SK-N-SH (cell line): ENCODE data around the gene CIAO2A. TPM values are rescaled to one million over a fixed set of nuclear protein-coding genes. Genes with fewer than 3 reads are reported as not detected.

Source experiments
- CTCF ChIA-PET: fragments of 300-600, 350-600 bp; formaldehyde crosslinking; extraction: SDS; loops from one replicate; lab custom pipeline; 2021; lab: Yijun Ruan, JAX
- POLR2A ChIA-PET: fragments of 350-600 bp; sonication (Branson Sonifier 250); formaldehyde crosslinking; extraction: SDS; loops from one replicate; lab custom pipeline; 2020; ENCODE audit warnings: antibody characterized with exemption, inconsistent platforms; lab: Yijun Ruan, JAX
- DNase-seq: peaks from one replicate; pipeline ENCODE4 v3.0.0; 2012
- H2AFZ ChIP-seq: fragments of 200-600 bp; sonication (generic); 2 replicates; pipeline ENCODE4 v1.8.1; 2016; ENCODE audit warnings: antibody characterized with exemption, mild to moderate bottlenecking, low read depth
- H3F3A ChIP-seq: fragments of 200-600 bp; sonication (generic); replicated peaks from 2 replicates; pipeline ENCODE3; 2016; ENCODE audit warnings: antibody characterized with exemption, mild to moderate bottlenecking; ENCODE audit not compliant: insufficient read depth
- H3K27ac ChIP-seq, 2 experiments: fragments of 200-500 bp in 1 of 2; fragments of 200-600 bp in 1 of 2; sonication (Bioruptor generic) in 1 of 2; sonication (generic), shearing (Covaris generic) in 1 of 2; 2 replicates each; pipeline versions ENCODE4 v1.5.1 to v1.6.1; 2014 to 2016; ENCODE audit warnings: low read depth in 2 of 2, inconsistent platforms in 1 of 2, low read length in 1 of 2, mild to moderate bottlenecking in 1 of 2, mixed read lengths in 1 of 2
- H3K27me3 ChIP-seq: fragments of 200-600 bp; sonication (generic), shearing (Covaris generic); 2 replicates; pipeline ENCODE4 v1.6.1; 2016; ENCODE audit warnings: mixed run types; ENCODE audit not compliant: insufficient read depth
- H3K36me3 ChIP-seq, 2 experiments: fragments of 200-500 bp in 1 of 2; fragments of 200-600 bp in 1 of 2; sonication (Bioruptor generic) in 1 of 2; sonication (generic) in 1 of 2; replicated peaks in 1 of 2; 2 replicates each; pipeline versions ENCODE3 to v1.5.1; 2014 to 2016; ENCODE audit warnings: low read length in 1 of 2, mild to moderate bottlenecking in 1 of 2; ENCODE audit not compliant: insufficient read depth in 2 of 2, control insufficient read depth in 1 of 2
- H3K4me1 ChIP-seq, 2 experiments: fragments of 200-500 bp in 1 of 2; fragments of 200-600 bp in 1 of 2; sonication (Bioruptor generic) in 1 of 2; sonication (generic), shearing (Covaris generic) in 1 of 2; 2 replicates each; pipeline versions ENCODE4 v1.5.1 to v1.6.1; 2014 to 2016; ENCODE audit warnings: low read depth in 1 of 2, low read length in 1 of 2, mixed run types in 1 of 2; ENCODE audit not compliant: insufficient read depth in 2 of 2, control insufficient read depth in 1 of 2
- H3K4me2 ChIP-seq: fragments of 200-600 bp; sonication (generic), shearing (Covaris generic); 2 replicates; pipeline ENCODE4 v1.6.1; 2017; ENCODE audit warnings: mixed run types
- H3K4me3 ChIP-seq, 2 experiments: fragments of 200-500 bp in 1 of 2; fragments of 200-600 bp in 1 of 2; sonication (Bioruptor generic) in 1 of 2; sonication (generic), shearing (Covaris generic) in 1 of 2; 2 replicates each; pipeline versions ENCODE4 v1.5.1 to v1.8.1; 2014 to 2016; ENCODE audit warnings: low read depth in 2 of 2, inconsistent platforms in 1 of 2, low read length in 1 of 2, mild to moderate bottlenecking in 1 of 2, mixed read lengths in 1 of 2, moderate library complexity in 1 of 2
- H3K79me2 ChIP-seq: fragments of 200-600 bp; sonication (generic); 2 replicates; pipeline ENCODE4 v1.8.1; 2017; ENCODE audit warnings: mild to moderate bottlenecking; ENCODE audit not compliant: insufficient read depth
- H3K9ac ChIP-seq: fragments of 200-600 bp; sonication (generic); 2 replicates; pipeline ENCODE4 v1.6.1; 2017; ENCODE audit warnings: mixed run types
- H3K9me2 ChIP-seq: fragments of 200-600 bp; sonication (generic); 2 replicates; pipeline ENCODE4 v1.6.1; 2017; ENCODE audit warnings: mixed run types
- H3K9me3 ChIP-seq: fragments of 200-600 bp; sonication (generic); 2 replicates; pipeline ENCODE4 v1.6.1; 2017; ENCODE audit warnings: mixed run types, mild to moderate bottlenecking, moderate library complexity
- H4K20me1 ChIP-seq: fragments of 200-600 bp; sonication (generic); 2 replicates; pipeline ENCODE4 v1.6.1; 2017; ENCODE audit warnings: mild to moderate bottlenecking, mixed run types; ENCODE audit not compliant: insufficient read depth
- EP300 ChIP-seq, 2 experiments: IDR thresholded peaks; 2 replicates each; pipeline versions ENCODE4 v1.4.0 to v1.6.1; 2012; ENCODE audit warnings: borderline replicate concordance in 1 of 2, low read depth in 1 of 2, low read length in 1 of 2
- GABPA ChIP-seq: IDR thresholded peaks from 2 replicates; pipeline ENCODE4 v1.4.0; 2012; ENCODE audit warnings: low read depth, mild to moderate bottlenecking
- GATA2 ChIP-seq: sonication (generic); formaldehyde crosslinking; IDR thresholded peaks from 2 replicates; pipeline ENCODE4 v1.5.0; 2020; ENCODE audit warnings: mild to moderate bottlenecking, missing genetic modification reagents
- JUND ChIP-seq: IDR thresholded peaks from 2 replicates; pipeline ENCODE4 v1.4.0; 2012
- MEF2A ChIP-seq: IDR thresholded peaks from 2 replicates; pipeline ENCODE4 v1.4.0; 2012; ENCODE audit warnings: low read depth, borderline replicate concordance
- MXI1 ChIP-seq: IDR thresholded peaks from 2 replicates; pipeline ENCODE4 v1.6.1; 2012; ENCODE audit warnings: mild to moderate bottlenecking, low read depth, low read length, improper control_type of control experiment
- NRF1 ChIP-seq: IDR thresholded peaks from 2 replicates; pipeline ENCODE4 v1.6.1; 2012; ENCODE audit warnings: low read depth, mild to moderate bottlenecking, low read length
- POLR2AphosphoS5 ChIP-seq: IDR thresholded peaks from 2 replicates; pipeline ENCODE4 v1.6.1; 2012; ENCODE audit warnings: low read depth, low read length
- RAD21 ChIP-seq: IDR thresholded peaks from 2 replicates; pipeline ENCODE4 v1.6.1; 2012; ENCODE audit warnings: mild to moderate bottlenecking, low read length
- RFX5 ChIP-seq: IDR thresholded peaks from 2 replicates; pipeline ENCODE4 v1.6.1; 2012; ENCODE audit warnings: mild to moderate bottlenecking, improper control_type of control experiment, low read length
- SMC3 ChIP-seq: IDR thresholded peaks from 2 replicates; pipeline ENCODE4 v1.6.1; 2012; ENCODE audit warnings: low read depth, low read length, improper control_type of control experiment
- TCF12 ChIP-seq: IDR thresholded peaks from 2 replicates; pipeline ENCODE4 v1.4.0; 2012
- YY1 ChIP-seq: IDR thresholded peaks from 2 replicates; pipeline ENCODE4 v1.4.0; 2012; ENCODE audit warnings: low read depth, mild to moderate bottlenecking
- WGBS: methylation state at CpG from one replicate; pipeline ENCODE4 v1.1.6; 2017; ENCODE audit warnings: low lambda C conversion rate; 5-methylcytosine and 5-hydroxymethylcytosine counted together
- polyA plus RNA-seq, 3 experiments: library from polyadenylated mRNA; depleted of rRNA; stranded (reverse); fragments of >200 nt; gene quantifications; 2 replicates each; pipeline ENCODE4 v1.2.3, GENCODE V29; 2012
- TF ChIP-seq, protein P1 (sequence below): fragments of 150-350 bp; IDR thresholded peaks from 2 replicates; pipeline ENCODE4 v1.6.1; 2017; ENCODE audit warnings: antibody characterized with exemption, low read length, low read depth, borderline replicate concordance
- TF ChIP-seq, protein P2 (sequence below): fragments of 200-600 bp; sonication (generic); IDR thresholded peaks from 2 replicates; pipeline ENCODE4 v1.6.1; 2017; ENCODE audit warnings: antibody characterized with exemption, mild to moderate bottlenecking, moderate library complexity
- TF ChIP-seq, protein P3 (sequence below): IDR thresholded peaks from 2 replicates; pipeline ENCODE4 v1.6.1; 2012; ENCODE audit warnings: mild to moderate bottlenecking, low read depth, low read length, moderate library complexity

The CIAO2A gene
- polyA plus RNA-seq, 1 of the 3 experiments (the other 2 are of a cell fraction) = 65.3 TPM

DNA sequence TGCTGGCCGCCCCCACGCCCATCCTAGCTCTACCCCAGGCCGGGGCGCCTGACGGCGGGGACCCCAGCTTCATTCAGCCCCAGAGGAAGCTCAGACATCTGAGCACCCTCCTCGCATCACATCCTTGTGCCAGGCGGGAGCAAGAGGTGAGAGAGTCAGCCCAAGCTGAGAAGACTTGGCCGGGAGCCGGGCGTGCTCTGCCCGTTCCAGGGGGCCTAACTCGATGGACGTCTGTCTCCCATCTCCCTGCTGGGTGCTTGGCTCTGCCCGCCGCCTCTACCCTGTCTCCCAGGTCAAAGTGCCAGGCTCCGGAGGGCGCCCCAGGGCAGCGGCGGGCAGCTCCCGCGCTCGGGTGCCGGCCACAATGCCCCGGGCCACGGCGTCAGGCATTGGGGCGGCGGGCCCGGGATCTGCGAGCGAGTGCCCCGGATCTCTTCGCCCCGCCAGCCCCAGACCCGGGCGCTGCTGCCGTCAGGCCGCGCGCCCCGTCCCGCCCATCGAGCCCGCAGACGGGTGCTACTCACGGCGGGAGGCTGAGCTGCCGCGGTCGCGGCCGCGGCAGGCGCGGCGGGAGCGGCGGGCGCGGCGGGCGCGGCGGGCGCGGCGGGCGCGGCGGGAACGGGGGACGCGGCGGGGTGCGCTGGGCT is 47.7 kb downstream of the CIAO2A start:
- Histone ChIP-seq H3K4me3 (peak overlapping the region; percentile 61 to 64; a peak in 3 of 4 replicates), H2AFZ (peak overlapping the region; percentile 81; the same call in 1 of the 2 replicates), H3K79me2 (no peaks in the 10 kb centered on the region), H4K20me1 (no peaks in the 10 kb centered on the region), H3K27ac (no peak overlapping the region), H3K27me3 (no peaks in the 10 kb centered on the region), H3K9ac (peak overlapping the region; percentile 52; the same call in 1 of the 2 replicates), H3K36me3 (no peaks in the 10 kb centered on the region), H3K4me1 (peaks cover 0 to 14% of the 10 kb centered on the region in 2 experiments; a peak in 1 of 4 replicates), H3K4me2 (peak overlapping the region; percentile 77), H3F3A (no peaks in the 10 kb centered on the region), H3K9me3 (no peaks in the 10 kb centered on the region), H3K9me2 (no peaks in the 10 kb centered on the region)
- 13% methylated on average over 51 of the region's 76 CpGs for WGBS
- DNase-seq = peak; percentile 89
- no peak for TF ChIP-seq RAD21
- TF ChIP-seq YY1 = no peak
- no peak for TF ChIP-seq RFX5
- TF ChIP-seq GATA2 (CRISPR knock-in tag) = no peak
- no peak for TF ChIP-seq SMC3
- TF ChIP-seq, protein P1, sequence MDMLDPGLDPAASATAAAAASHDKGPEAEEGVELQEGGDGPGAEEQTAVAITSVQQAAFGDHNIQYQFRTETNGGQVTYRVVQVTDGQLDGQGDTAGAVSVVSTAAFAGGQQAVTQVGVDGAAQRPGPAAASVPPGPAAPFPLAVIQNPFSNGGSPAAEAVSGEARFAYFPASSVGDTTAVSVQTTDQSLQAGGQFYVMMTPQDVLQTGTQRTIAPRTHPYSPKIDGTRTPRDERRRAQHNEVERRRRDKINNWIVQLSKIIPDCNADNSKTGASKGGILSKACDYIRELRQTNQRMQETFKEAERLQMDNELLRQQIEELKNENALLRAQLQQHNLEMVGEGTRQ = no peak
- TF ChIP-seq MXI1 = no peak
- TF ChIP-seq JUND = no peak
- no peak for TF ChIP-seq POLR2AphosphoS5
- TF ChIP-seq, protein P2, sequence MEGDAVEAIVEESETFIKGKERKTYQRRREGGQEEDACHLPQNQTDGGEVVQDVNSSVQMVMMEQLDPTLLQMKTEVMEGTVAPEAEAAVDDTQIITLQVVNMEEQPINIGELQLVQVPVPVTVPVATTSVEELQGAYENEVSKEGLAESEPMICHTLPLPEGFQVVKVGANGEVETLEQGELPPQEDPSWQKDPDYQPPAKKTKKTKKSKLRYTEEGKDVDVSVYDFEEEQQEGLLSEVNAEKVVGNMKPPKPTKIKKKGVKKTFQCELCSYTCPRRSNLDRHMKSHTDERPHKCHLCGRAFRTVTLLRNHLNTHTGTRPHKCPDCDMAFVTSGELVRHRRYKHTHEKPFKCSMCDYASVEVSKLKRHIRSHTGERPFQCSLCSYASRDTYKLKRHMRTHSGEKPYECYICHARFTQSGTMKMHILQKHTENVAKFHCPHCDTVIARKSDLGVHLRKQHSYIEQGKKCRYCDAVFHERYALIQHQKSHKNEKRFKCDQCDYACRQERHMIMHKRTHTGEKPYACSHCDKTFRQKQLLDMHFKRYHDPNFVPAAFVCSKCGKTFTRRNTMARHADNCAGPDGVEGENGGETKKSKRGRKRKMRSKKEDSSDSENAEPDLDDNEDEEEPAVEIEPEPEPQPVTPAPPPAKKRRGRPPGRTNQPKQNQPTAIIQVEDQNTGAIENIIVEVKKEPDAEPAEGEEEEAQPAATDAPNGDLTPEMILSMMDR = no peak
- no peak for TF ChIP-seq NRF1
- no peak for TF ChIP-seq MEF2A
- TF ChIP-seq, protein P3, sequence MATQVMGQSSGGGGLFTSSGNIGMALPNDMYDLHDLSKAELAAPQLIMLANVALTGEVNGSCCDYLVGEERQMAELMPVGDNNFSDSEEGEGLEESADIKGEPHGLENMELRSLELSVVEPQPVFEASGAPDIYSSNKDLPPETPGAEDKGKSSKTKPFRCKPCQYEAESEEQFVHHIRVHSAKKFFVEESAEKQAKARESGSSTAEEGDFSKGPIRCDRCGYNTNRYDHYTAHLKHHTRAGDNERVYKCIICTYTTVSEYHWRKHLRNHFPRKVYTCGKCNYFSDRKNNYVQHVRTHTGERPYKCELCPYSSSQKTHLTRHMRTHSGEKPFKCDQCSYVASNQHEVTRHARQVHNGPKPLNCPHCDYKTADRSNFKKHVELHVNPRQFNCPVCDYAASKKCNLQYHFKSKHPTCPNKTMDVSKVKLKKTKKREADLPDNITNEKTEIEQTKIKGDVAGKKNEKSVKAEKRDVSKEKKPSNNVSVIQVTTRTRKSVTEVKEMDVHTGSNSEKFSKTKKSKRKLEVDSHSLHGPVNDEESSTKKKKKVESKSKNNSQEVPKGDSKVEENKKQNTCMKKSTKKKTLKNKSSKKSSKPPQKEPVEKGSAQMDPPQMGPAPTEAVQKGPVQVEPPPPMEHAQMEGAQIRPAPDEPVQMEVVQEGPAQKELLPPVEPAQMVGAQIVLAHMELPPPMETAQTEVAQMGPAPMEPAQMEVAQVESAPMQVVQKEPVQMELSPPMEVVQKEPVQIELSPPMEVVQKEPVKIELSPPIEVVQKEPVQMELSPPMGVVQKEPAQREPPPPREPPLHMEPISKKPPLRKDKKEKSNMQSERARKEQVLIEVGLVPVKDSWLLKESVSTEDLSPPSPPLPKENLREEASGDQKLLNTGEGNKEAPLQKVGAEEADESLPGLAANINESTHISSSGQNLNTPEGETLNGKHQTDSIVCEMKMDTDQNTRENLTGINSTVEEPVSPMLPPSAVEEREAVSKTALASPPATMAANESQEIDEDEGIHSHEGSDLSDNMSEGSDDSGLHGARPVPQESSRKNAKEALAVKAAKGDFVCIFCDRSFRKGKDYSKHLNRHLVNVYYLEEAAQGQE = no peak
- TF ChIP-seq GABPA = no peak
- no peak for TF ChIP-seq TCF12
- no peak for TF ChIP-seq EP300 (IDR thresholded peaks at IDR 0.05; ENCODE audit: borderline replicate concordance in 1 of 2, low read depth in 1 of 2, low read length in 1 of 2)
- ChIA-PET CTCF (interaction anchor here (0.5 to 4.2 kb wide), 45 partner anchors 9 to 1660 kb away, joined by 3 to 34 read pairs (median 4); partner anchors contain the start of gene CIAO2A), POLR2A (no interaction called here)
